Measurements from ENCODE around the gene DOCK2. TPM values are rescaled to one million over a fixed set of nuclear protein-coding genes. Genes with fewer than 3 reads are reported as not detected.

Gene DOCK2
- total RNA-seq, 2 donors from 2014 or later = 249 to 284 TPM

- H3K27me3 Mint-ChIP-seq = no peaks in the 10 kb centered on the region
- DNase-seq (no peak), ATAC-seq (no peak)
- peaks cover 14% of the 10 kb centered on the region for H3K36me3 Mint-ChIP-seq (ENCODE audit: low read depth)
- no peak overlapping the region for H3K4me3 Mint-ChIP-seq
- peaks cover 23% of the 10 kb centered on the region for H3K4me1 Mint-ChIP-seq
- no peak overlapping the region for H3K27ac Mint-ChIP-seq
- H3K9me3 ChIP-seq (ENCODE audit: control insufficient read depth, low read length, poor library complexity, severe bottlenecking) = no peaks in the 10 kb centered on the region
Measured at GRCh38 chr5:169897481-169897880, 260.4 kb downstream of the DOCK2 start.

GRCh38 chr5:169901896-169902295 lies 264.8 kb downstream of the DOCK2 start:
- DNase-seq = no peak
- Mint-ChIP-seq H3K4me3 (no peak overlapping the region), H3K36me3 (ENCODE audit: low read depth) (peaks cover 8% of the 10 kb centered on the region), H3K27me3 (no peaks in the 10 kb centered on the region), H3K27ac (no peak overlapping the region), H3K4me1 (peaks cover 19% of the 10 kb centered on the region)
- ATAC-seq = no peak
- no peaks in the 10 kb centered on the region for H3K9me3 ChIP-seq (ENCODE audit: control insufficient read depth, low read length, poor library complexity, severe bottlenecking)

- Mint-ChIP-seq H3K27ac (no peak overlapping the region), H3K36me3 (ENCODE audit: low read depth) (peaks cover 8% of the 10 kb centered on the region)
Measured at GRCh38 chr5:169904059-169904458, 267.0 kb downstream of the DOCK2 start.

GRCh38 chr5:169904508-169904907 lies 267.4 kb downstream of the DOCK2 start:
- DNase-seq (no peak), ATAC-seq (no peak)
- Mint-ChIP-seq H3K27ac (peak overlapping the region; percentile 37), H3K4me3 (no peak overlapping the region), H3K36me3 (ENCODE audit: low read depth) (peaks cover 8% of the 10 kb centered on the region), H3K4me1 (peaks cover 13% of the 10 kb centered on the region), H3K27me3 (no peaks in the 10 kb centered on the region)
- H3K9me3 ChIP-seq (ENCODE audit: control insufficient read depth, low read length, poor library complexity, severe bottlenecking) = no peaks in the 10 kb centered on the region

More at GRCh38 chr5:169904059-169904458, 267.0 kb downstream of the DOCK2 start:
- Mint-ChIP-seq H3K4me3 (no peak overlapping the region), H3K27me3 (no peaks in the 10 kb centered on the region), H3K4me1 (peaks cover 13% of the 10 kb centered on the region)
- DNase-seq = no peak
- no peak for ATAC-seq
- no peaks in the 10 kb centered on the region for H3K9me3 ChIP-seq (ENCODE audit: control insufficient read depth, low read length, poor library complexity, severe bottlenecking)

GRCh38 chr5:169905017-169905416 lies 267.9 kb downstream of the DOCK2 start:
- ATAC-seq (no peak), DNase-seq (no peak)
- no peak overlapping the region for H3K4me3 Mint-ChIP-seq
- H3K27ac Mint-ChIP-seq = peak overlapping the region; percentile 37
- peaks cover 8% of the 10 kb centered on the region for H3K36me3 Mint-ChIP-seq (ENCODE audit: low read depth)
- peaks cover 13% of the 10 kb centered on the region for H3K4me1 Mint-ChIP-seq
- H3K9me3 ChIP-seq (ENCODE audit: control insufficient read depth, low read length, poor library complexity, severe bottlenecking) = no peaks in the 10 kb centered on the region
- no peaks in the 10 kb centered on the region for H3K27me3 Mint-ChIP-seq

- Mint-ChIP-seq H3K27me3 (no peaks in the 10 kb centered on the region), H3K4me1 (peaks cover 6% of the 10 kb centered on the region), H3K4me3 (no peak overlapping the region), H3K27ac (no peak overlapping the region), H3K36me3 (ENCODE audit: low read depth) (peaks cover under 1% of the 10 kb centered on the region)
- H3K9me3 ChIP-seq (ENCODE audit: control insufficient read depth, low read length, poor library complexity, severe bottlenecking) = no peaks in the 10 kb centered on the region
- DNase-seq (no peak), ATAC-seq (no peak)
Measured at GRCh38 chr5:169906745-169907649, 269.9 kb downstream of the DOCK2 start.

GRCh38 chr5:169908864-169909263 lies 271.8 kb downstream of the DOCK2 start:
- no peak overlapping the region for H3K4me3 Mint-ChIP-seq
- DNase-seq (no peak), ATAC-seq (no peak)
- no peaks in the 10 kb centered on the region for H3K27me3 Mint-ChIP-seq
- no peaks in the 10 kb centered on the region for H3K9me3 ChIP-seq (ENCODE audit: control insufficient read depth, low read length, poor library complexity, severe bottlenecking)
- H3K4me1 Mint-ChIP-seq = peaks cover 11% of the 10 kb centered on the region
- no peaks in the 10 kb centered on the region for H3K36me3 Mint-ChIP-seq (ENCODE audit: low read depth)
- H3K27ac Mint-ChIP-seq = no peak overlapping the region

- peaks cover 2% of the 10 kb centered on the region for H3K36me3 Mint-ChIP-seq (ENCODE audit: low read depth)
- no peak overlapping the region for H3K27ac Mint-ChIP-seq
- no peaks in the 10 kb centered on the region for H3K9me3 ChIP-seq (ENCODE audit: control insufficient read depth, low read length, poor library complexity, severe bottlenecking)
- peaks cover 14% of the 10 kb centered on the region for H3K4me1 Mint-ChIP-seq
- H3K27me3 Mint-ChIP-seq = no peaks in the 10 kb centered on the region
- no peak for DNase-seq
- ATAC-seq = no peak
- H3K4me3 Mint-ChIP-seq = no peak overlapping the region
Measured at GRCh38 chr5:169909945-169910344, 272.9 kb downstream of the DOCK2 start.

GRCh38 chr5:169910393-169910792 lies 273.3 kb downstream of the DOCK2 start:
- DNase-seq = no peak

GRCh38 chr5:169911448-169912212 lies 274.6 kb downstream of the DOCK2 start:
- Mint-ChIP-seq H3K4me1 (peaks cover 12% of the 10 kb centered on the region), H3K4me3 (no peak overlapping the region), H3K27ac (no peak overlapping the region), H3K27me3 (no peaks in the 10 kb centered on the region), H3K36me3 (ENCODE audit: low read depth) (peaks cover 2% of the 10 kb centered on the region)
- ATAC-seq (no peak), DNase-seq (no peak)
- no peaks in the 10 kb centered on the region for H3K9me3 ChIP-seq (ENCODE audit: control insufficient read depth, low read length, poor library complexity, severe bottlenecking)

More at GRCh38 chr5:169910393-169910792, 273.3 kb downstream of the DOCK2 start:
- H3K27me3 Mint-ChIP-seq = no peaks in the 10 kb centered on the region
- no peaks in the 10 kb centered on the region for H3K9me3 ChIP-seq (ENCODE audit: control insufficient read depth, low read length, poor library complexity, severe bottlenecking)
- H3K27ac Mint-ChIP-seq = no peak overlapping the region
- H3K36me3 Mint-ChIP-seq (ENCODE audit: low read depth) = peaks cover 2% of the 10 kb centered on the region
- H3K4me3 Mint-ChIP-seq = no peak overlapping the region
- peaks cover 14% of the 10 kb centered on the region for H3K4me1 Mint-ChIP-seq
- ATAC-seq = no peak

GRCh38 chr5:169913479-169913878 lies 276.4 kb downstream of the DOCK2 start:
- no peaks in the 10 kb centered on the region for H3K9me3 ChIP-seq (ENCODE audit: control insufficient read depth, low read length, poor library complexity, severe bottlenecking)
- no peak overlapping the region for H3K4me3 Mint-ChIP-seq
- ATAC-seq (no peak), DNase-seq (no peak)
- peaks cover 5% of the 10 kb centered on the region for H3K36me3 Mint-ChIP-seq (ENCODE audit: low read depth)
- H3K4me1 Mint-ChIP-seq = peaks cover 13% of the 10 kb centered on the region
- no peak overlapping the region for H3K27ac Mint-ChIP-seq
- H3K27me3 Mint-ChIP-seq = no peaks in the 10 kb centered on the region

- ATAC-seq = no peak
- Mint-ChIP-seq H3K27me3 (no peaks in the 10 kb centered on the region), H3K36me3 (ENCODE audit: low read depth) (peaks cover 5% of the 10 kb centered on the region), H3K4me1 (peaks cover 17% of the 10 kb centered on the region), H3K27ac (no peak overlapping the region), H3K4me3 (no peak overlapping the region)
- DNase-seq = no peak
- no peaks in the 10 kb centered on the region for H3K9me3 ChIP-seq (ENCODE audit: control insufficient read depth, low read length, poor library complexity, severe bottlenecking)
Measured at GRCh38 chr5:169914766-169915165, 277.7 kb downstream of the DOCK2 start.

- DNase-seq (no peak), ATAC-seq (no peak)
- peaks cover 7% of the 10 kb centered on the region for H3K36me3 Mint-ChIP-seq (ENCODE audit: low read depth)
- no peak overlapping the region for H3K4me3 Mint-ChIP-seq
- peaks cover 13% of the 10 kb centered on the region for H3K4me1 Mint-ChIP-seq
- H3K9me3 ChIP-seq (ENCODE audit: control insufficient read depth, low read length, poor library complexity, severe bottlenecking) = no peaks in the 10 kb centered on the region
- H3K27ac Mint-ChIP-seq = no peak overlapping the region
- no peaks in the 10 kb centered on the region for H3K27me3 Mint-ChIP-seq
Measured at GRCh38 chr5:169917500-169917899, 280.4 kb downstream of the DOCK2 start.
